ENCODE measurements around the gene MUSK. TPM values are rescaled to one million over a fixed set of nuclear protein-coding genes. Genes with fewer than 3 reads are reported as not detected.

Gene MUSK
- 0.39 and 0.97 TPM in 2 replicates for total RNA-seq

DNA sequence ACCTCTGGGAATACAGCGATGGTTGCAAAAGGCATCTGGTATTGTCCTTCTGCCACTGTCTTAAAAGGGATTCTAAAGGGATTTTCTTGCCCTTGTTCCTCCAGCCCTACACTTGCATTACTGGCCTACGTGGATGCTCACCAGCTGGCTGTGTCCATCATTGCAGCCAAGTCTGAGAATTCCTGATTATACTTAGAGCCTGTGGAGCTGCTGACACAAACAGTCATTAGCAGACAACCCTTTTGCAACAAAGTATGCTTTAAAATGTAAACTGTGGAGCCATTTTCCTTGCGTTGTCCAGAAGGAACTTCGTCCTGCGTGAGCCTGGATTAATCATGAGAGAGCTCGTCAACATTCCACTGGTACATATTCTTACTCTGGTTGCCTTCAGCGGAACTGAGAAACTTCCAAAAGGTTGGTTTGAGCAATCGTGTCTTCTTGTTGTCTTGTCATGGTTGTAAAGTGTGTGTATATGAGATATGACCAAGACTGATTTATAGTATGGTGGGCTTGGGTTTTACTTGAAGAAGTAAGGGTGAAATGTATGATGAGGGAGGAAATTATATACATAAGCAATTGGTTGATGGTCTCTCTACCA lies at the start of gene MUSK:
Gene MUSK (plus strand): TSS at position 222 of the 598 bp plus-strand sequence. CDS start 114 bp downstream, at position 336.

Small RNA genes lying within 50 kb of the gene (small RNA-seq; reads per million reads assigned to genes)
- gene AL513328.1: not detected

Other genes starting within 250 kb of the MUSK start
- gene SVEP1, start 89.0 kb upstream of the MUSK start, total RNA-seq: 63.7 and 89.5 TPM in 2 replicates